Kidney capillary endothelial cell (primary cell): ENCODE data around the gene NFKBIB.
A peak's percentile ranks its signal among the peaks of the same experiment; 100 is the strongest.
"Not testable (repeated sequence)": the region's sequence is repeated elsewhere in the genome, so short reads cannot be mapped to it uniquely, and the experiment has no call there.

Experiments
- DNase-seq: peaks from one replicate; pipeline ENCODE4 v3.0.0-alpha.2; 2018; ENCODE audit warnings: low spot score

Gene NFKBIB

DNA sequence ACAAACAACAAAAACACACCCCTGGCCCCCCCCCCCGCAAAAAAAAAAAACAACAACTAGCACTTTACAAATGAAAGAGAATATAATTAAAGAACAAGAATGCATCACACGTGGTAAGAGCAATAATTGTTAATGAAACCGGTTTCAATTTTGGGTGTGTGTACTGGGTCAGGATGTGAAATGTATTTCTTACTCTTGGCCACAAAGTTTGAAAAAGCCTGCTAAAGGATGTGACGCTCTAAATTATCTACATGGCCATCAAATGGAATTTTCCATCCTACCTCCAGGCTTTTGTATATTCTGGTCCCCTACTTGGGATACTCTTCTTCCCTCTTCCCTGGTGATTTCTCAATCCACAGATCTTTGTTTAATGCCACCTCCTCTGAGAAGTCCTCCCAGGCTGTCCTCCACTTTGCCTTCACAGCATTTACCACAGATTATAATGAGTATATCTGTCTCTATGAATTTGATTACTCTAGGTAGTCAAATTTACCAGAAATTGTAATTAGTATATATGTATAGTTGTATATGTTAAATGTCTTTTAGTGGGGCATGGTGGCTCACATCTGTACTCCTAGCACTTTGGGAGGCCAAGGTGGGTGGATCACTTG, 28.7 kb downstream of the NFKBIB start:
- no peak for DNase-seq

DNA sequence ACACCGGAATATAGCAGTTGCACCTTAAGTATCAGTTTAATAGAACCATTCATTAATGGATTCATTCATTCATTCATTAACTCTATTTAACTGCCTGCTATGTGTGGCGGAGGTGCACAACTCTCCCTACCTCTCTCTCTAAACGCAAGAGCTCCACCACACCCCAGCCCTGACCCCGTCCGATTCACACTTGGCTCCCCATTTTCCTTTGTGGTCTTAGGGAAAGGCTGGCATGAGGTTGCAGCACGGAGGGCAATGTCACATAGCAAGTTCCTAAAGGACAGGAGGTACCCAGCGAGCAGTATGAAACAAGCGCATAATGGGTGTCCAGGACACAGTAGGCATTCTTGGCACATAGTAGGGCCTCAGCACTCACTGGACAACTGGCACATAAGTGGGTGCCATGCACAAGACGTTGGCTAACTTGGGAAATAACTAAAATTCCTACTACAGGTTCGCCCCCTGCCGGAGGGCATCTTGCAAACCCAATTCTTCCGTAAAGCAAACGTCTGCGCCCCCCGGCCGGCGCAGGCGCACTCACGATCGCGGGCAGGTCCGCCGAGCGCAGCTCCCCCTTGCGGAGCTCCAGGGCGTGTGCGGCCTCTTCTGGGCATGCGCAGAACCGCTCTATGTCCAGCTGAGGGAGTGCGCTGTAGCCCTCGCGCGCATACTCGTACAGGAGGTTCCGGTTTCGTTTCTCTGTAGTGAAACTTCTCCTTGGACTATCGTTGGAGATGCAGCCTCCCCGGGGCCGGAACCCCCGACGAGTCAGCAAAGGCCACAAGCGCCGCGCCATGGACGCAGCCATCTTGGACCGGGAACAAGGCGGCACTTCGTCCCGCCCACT, 30.4 kb downstream of the NFKBIB start, which contains the start of gene SARS2:
Gene SARS2 (minus strand): TSS at position 835 of the 847 bp plus-strand sequence. CDS start 27 bp downstream, at position 808.
- DNase-seq = peak; percentile 94

DNA sequence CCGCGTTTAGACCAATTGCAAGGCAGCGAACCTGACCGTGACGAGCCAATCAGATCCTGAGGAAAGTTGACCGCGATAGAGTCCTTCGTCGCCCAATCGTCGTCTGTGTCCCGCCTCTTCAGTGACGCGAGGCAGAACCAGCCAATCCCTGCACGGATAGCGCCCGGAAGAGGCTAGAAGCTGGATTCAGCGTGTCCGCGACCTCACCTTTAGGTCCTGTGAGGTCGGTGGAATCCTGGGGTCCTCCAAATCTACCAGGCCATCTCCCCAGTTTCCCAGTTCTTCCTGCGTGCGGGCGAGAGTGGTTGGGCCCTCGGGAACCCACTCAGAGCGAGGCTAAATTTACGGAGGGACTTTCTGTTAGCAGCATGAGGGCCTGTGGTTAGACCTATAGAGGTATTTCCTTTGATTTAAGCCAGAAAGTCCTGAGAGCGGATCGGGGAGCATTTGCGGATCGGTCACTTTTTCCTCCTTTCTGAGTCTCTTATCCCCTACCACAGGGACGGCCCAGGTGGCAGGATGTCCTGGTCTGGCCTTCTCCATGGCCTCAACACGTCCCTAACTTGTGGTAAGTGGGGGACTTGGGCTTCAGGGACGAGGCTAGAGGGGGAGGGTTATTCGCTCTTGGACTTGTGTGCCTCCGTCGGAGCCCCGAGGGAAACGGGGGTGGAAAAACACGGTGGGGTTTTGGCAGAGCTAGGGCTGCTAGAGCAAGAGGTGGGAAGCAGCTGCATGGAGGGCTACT, 31.2 kb downstream of the NFKBIB start, which contains the start of gene MRPS12:
Gene MRPS12 (plus strand): TSS at position 169 of the 745 bp plus-strand sequence. CDS start 351 bp downstream, at position 520.
- peak; percentile 100 for DNase-seq

DNA sequence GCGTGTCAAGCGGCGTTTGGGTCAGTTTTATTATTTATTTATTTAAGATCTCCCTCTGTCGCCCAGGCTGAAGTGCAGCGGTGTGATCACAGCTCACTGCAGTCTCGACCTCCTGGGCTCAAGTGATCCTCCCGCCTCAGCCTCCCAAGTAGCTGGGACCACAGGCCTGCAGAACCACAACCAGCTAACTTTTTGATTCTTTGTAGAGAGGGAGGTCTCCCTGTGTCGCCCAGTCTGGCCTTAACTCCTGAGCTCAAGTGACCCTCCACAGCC, 31.7 kb downstream of the NFKBIB start:
- no peak for DNase-seq

DNA sequence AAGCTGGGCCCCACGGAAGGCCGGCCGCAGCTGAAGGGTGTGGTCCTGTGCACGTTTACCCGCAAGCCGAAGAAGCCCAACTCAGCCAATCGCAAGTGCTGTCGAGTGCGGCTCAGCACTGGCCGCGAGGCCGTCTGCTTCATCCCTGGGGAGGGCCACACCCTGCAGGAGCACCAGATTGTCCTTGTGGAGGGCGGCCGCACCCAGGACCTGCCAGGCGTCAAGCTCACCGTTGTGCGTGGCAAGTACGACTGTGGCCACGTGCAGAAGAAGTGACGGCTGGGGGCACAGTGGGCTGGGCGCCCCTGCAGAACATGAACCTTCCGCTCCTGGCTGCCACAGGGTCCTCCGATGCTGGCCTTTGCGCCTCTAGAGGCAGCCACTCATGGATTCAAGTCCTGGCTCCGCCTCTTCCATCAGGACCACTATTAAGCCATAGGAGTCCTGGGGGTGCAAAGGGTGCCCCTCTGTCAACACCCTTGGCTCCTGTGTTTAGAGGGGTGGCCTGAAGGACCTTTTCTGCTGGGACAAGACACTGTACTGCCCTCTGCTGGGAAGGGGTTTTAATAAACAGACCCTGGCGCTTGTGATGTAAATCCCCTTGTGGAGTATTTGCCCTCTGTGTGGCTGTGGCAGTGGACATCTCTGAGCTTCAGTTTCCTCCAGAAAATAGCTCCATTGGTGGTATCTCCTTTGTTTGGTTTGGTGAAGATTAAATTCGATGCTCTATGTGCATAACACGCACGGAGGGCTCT, 32.8 kb downstream of the NFKBIB start:
- no peak for DNase-seq

DNA sequence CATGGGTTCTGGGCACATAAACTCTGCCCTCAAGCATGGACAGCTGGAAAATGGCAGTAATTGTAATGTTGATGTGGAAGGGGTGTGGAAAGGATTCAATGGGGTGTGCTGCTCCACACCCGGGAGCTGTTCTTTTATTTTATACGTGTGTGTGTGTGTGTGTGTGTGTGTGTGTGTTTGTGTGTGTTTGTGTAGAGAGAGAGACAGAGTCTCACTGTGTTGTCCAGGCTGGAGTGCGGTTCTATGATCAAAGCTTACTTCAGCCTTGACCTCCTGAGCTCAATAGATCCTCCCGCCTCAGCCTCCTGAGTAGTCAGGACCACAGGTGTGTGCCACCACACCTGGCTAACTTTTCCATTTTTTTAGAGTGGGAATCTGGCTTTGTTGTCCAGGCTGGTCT, 33.8 kb downstream of the NFKBIB start:
- no peak for DNase-seq

DNA sequence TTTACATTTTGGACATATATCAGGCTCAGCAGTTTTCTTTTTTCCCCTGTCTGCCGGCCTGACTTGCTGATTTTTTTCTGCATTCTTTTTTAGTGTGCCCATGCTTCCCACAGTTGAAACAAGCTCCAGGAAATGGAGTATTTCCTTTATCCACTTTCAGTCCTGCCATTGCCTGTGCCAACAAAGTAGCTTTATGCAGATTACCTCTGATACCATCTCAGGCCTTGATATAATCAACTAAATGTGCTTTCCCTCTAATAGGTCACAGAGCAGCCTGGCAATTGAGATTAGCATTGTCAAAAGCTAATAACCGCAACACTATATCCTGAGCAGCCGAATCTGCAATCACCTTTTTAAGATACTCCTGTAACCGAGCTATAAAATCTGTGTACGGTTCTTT, 40.2 kb downstream of the NFKBIB start:
- DNase-seq = no peak

DNA sequence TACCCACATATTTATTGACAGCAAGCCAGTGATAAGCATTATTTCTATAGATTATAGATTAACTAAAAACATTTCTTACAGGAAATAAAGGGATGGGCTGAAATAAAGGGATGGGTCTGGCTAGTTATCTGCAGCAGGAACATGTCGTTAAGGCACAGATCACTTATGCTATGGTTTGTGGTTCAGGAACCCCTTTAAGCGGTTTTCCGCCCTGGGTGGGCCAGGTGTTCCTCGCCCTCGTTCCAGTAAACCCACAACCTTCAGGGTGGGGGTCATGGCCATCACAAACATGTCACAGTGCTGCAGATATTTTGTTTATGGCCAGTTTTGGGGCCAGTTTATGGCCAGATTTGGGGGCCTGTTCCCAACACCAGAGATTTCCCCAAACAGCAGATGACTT, 41.7 kb downstream of the NFKBIB start:
- DNase-seq = not testable (repeated sequence)

DNA sequence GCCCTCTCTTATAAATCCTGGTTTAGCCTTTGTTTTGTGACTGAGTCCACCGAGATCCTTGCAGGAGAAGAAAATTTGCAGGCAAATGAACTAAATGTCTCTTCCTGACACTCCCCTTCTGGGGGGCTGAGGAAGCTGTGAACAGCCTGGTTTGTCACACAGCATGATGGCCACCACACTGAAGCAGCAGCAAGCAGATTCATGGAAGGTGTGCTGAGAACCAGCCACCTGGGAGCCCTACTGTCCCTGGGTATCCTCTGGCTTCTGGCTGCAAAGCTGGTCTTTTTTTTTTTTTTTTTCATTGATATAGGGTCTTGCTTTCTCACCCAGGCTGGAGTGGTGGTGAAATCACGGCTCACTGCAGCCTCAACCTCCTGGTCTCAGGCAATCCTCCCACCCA, 42.2 kb downstream of the NFKBIB start:
- DNase-seq = no peak

DNA sequence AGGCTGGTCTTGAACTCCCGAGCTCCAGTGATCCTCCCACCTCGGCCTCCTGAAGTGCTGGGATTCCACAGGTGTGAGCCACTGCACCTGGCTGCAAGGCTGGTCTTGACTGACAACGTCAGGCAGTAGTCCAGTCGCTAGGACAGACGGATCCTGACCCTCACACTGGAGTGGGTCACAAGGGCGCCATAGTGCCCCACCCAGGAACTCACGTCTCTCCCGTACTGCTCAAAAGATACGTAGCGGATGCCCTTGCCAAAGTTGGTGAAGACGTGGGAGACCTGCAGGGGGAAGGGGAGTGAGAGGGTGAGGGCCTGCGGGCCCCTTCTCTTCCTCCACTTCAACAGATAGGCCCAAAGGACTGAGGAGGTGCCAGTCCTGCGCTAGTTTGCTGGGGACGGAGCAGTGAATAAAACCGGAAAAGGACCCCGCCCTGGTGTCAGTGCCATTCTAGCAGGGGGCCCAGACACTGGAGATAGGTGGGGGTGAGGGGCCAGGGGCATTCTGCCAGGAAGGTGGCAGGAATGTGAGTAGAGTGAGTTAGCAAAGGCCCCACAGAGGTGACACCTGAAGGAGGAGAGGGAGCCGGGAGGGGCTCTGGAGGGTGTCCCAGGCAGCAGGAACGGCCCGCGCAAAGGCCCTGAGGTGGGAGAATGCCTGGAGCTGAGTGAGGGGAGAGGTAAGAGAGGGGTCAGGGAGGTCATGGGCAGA, 42.9 kb downstream of the NFKBIB start:
- DNase-seq = no peak

DNA sequence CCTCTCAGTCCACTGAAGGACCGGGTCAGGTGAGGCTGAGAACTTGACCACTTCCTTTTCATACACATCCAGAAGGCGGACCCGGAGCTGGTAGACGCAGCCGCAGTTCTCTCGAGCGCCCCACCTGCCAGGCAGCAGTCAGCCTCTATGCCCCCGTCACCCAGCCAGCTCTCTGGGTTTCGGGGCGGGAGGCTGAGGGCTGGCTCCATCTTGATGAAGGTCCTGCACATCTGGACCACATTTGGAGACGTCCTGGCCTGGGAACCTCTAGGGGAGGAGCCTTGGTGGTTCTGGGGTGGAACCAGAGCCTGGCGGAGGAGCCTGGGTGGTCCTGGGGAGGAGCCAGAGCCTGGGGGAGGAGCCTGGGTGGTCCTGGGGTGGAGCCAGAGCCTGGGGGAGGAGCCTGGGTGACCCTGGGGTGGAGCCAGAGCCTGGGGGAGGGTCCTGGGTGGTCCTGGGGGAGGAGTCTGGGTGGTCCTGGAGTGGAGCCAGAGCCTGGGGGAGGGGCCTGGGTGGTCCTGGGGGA, 45.3 kb downstream of the NFKBIB start:
- DNase-seq = no peak

DNA sequence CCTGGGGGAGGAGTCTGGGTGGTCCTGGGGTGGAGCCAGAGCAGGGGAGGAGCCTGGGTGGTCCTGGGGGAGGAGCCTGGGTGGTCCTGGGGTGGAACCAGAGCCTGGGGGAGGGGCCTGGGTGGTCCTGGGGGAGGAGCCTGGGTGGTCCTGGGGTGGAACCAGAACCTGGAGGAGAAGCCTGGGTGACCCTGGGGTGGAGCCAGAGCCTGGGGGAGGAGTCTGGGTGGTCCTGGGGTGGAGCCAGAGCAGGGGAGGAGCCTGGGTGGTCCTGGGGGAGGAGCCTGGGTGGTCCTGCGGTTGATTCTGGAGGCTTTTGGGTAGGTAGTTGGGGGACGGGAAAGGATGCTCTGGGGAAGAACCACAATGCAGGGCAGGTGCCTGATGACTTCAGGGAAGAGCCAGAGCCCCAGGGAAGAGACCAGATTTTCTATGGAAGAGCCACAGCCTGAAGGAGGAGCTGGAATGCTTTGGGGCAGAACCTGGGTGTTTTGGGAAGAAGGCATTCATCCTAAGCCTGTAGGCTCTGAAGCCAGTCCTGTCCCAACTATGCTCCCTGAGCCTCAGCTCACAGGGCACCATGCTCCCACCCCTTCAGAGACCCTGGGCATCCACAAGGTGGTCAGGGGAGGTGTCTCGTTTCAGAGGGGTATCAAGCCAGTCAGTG, 45.9 kb downstream of the NFKBIB start:
- no peak for DNase-seq

DNA sequence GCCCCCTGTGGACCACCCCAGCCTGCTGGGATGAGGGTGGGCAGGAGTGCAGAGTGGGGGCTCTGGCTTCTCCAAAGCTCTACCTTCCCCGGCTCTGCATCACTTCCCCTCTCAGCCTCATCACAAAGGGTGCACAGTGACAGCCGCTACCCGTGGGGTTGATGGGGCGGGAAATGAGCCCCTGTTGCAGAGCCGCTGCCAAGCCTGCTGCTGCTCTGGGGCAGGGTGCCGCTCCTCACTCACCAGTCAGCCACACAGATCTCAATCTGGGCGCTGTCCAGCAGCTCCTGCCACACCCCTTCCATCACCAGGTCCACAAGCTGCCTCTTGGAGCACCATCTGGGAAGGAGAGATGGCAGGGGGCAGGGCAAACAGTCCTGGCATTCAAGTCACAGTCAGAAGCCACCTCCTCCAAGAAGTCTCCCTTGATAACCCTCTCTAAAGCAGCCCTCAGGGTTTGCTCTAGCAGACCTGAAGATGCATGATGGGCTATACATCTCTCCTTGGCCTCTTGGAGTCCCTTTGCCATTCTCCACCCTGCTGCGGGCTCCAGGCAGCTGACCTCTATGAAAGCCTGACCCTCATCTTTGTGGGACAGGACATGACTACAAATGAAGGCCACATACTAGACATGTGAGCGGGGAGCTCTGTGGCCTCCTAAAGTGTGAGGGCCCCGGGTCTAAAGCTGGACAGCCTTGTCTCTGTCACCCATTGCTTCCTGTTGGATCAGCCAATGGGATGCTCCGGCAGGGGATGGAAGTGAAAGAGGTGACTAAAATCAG, 46.7 kb downstream of the NFKBIB start:
- DNase-seq = no peak

DNA sequence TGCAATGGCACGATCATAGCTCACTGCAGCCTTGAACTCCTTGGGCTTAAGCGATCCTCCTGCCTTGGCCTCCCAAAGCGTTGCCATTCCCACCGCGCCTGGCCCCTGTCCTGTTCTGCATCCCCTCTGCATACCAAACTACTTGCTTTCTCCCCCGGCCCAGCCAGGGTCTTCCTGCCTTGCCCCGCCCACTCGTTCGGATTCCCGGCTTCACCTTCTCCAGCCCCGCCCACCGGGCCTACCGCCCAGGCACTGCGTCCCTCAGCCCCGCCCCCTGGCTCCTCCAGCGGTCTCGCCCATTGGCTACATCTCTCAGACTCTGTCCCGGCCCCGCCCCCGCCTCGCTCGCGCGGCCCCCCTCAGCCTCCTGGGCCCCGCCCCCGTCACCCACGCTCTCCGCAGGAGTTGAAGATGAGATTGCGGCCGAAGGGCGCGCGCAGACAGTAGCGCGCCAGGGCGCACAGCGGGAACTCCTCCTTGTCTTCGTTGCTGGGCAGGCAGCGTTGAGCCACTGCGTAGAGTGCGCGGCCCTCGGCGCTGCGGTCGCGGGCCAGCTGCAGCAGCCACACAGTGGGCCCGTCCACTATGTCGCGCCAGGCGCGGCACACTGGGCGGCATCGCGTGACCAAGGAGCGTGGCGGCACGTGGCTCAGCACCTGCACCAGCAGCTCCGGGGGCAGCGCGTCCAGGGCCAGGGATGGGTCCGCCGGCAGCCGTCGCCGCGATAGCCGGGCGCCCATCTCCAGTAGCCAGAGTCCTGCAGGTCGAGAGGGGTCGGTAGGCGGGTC, 50.0 kb downstream of the NFKBIB start:
- peak; percentile 77 for DNase-seq

DNA sequence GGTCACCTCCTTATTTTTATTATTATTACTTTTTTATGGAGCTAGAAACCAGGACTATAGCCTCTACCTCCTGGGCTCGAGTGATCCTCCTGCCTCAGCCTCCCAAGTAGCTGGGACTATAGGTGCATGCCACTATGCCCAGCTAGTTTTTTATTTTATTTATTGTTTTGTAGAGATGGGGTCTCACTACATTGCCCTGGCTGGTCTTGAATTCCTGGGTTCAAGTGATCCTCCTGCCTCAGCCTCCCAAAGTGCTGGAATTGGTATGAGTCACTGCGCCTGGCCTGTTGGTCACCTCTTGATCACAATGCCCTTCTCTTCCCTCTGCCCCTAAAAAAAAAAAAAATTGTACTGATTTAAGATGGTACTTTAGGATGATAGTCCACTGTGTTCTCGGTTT, 51.4 kb downstream of the NFKBIB start:
- no peak for DNase-seq

DNA sequence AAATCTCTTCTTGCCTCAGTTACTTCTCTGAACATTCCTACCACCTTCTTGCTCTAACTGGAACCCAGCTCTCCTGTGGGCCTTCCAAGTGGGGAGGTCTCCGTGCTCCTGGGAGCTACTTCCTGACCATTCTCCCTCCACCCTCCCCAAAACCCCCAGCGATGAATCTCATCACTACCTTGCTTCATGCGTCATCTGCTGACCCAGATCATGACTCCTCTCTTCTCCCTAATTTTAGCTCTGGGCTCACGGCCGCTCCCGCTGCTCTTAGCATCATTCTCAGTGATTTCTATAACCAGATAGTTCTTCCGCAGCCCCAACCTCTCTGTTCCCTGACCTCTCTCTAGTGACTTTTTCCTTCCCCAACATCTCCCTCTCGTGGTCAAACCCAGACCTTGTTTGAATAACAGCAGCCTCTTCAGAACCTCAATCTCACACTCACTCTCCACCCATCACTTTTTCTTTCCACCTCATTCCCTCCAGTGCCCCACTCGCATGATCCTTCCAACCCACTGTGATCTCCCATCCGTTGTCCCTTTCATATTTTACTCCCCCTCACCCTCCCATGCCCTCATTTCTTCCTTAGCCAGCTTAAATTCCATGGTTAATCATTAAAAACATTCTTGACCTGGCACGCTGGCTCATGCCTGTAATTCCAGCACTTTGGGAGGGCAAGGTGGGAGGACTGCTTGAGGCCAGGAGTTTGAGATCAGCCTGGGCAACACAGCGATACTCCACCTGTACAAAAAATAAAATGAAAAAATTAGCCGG, 52.8 kb downstream of the NFKBIB start:
- no peak for DNase-seq

DNA sequence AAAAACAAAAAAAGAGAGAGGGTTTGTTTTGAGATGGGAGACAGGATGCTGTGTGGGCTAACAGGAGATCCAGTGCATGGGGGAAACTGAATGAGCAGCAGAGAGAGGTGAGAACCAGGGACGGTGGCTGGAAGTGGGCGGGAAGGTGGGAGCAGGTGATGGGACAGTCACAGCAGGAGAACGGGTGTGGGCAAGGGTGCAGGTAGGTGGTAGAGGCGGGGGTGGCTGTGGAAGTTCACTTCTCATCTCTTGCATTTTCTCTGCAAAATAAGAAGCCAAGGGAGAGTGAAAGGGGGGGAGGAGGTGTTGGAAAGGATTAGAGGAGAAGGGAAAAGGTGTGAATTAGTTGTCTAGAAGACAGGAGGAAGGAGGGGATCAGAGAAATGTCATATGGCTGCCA, 53.9 kb downstream of the NFKBIB start:
- DNase-seq = no peak

DNA sequence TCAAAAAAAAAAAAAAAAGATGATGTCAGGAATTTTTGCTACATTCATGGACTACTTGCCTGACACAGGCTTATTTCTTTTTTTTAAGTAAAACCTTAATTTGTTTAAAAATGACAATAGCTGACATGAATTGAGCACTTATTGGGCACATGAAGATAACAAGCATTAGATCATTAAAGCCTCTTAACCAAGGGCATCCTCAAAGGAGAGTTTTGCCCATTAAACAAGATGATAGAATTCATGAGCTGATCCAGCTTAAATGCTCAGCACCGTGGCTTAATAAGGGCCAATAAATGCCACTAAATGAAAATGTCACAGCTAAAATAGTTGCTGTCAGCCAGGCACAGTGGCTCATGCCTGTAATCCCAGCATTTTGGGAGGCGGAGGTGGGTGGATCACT, 56.5 kb downstream of the NFKBIB start:
- no peak for DNase-seq
